ENCODE data around the gene TSEN15. TPM values are rescaled to one million over a fixed set of nuclear protein-coding genes. Genes with fewer than 3 reads are reported as not detected.

TSEN15 gene
- total and polyA plus RNA-seq, 4 donors: 9.1 to 21.9 (median 19.3) TPM

DNA sequence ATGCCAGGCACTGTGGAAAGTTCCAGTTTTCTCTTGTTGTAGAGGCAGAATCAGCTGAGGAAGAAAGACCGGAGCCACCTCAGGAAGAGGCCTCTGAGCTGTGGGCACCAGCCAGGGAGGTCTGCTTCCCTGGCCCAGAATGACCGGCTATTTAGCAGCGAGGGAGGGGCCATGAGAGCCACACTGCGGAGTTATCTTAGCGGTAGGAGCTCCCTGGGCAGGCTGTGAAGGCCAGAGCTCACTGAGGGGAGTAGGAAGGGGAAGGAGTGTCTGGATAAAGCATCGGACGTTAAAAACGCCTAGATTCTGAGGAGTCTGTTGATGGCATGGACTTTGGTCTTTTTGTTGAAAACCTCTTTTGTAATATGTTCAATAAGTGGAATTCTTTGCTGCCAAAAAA lies 36.5 kb downstream of the TSEN15 start:
- 76% methylated on average over 8 of the region's 8 CpGs for WGBS
- Histone ChIP-seq H3K27ac (ENCODE audit: low read depth in 1 of 2, low read length in 2 of 2) (no peak overlapping the region), H3K4me3 (ENCODE audit: low read depth in 1 of 3, low read length in 3 of 3) (no peak overlapping the region), H3K27me3 (ENCODE audit: control insufficient read depth in 4 of 4, insufficient read depth in 4 of 4, low read length in 3 of 4) (no peaks in the 10 kb centered on the region), H3K9me3 (ENCODE audit: control insufficient read depth in 4 of 4, low read length in 3 of 4) (no peaks in the 10 kb centered on the region), H3K4me1 (ENCODE audit: control insufficient read depth in 4 of 4, insufficient read depth in 4 of 4, low read length in 3 of 4) (no peaks in the 10 kb centered on the region), H3K36me3 (ENCODE audit: control insufficient read depth in 4 of 4, insufficient read depth in 3 of 4, low read depth in 1 of 4, low read length in 3 of 4) (no peaks in the 10 kb centered on the region), H3K9ac (ENCODE audit: low read depth in 1 of 2, low read length in 2 of 2) (no peak overlapping the region)
- TF ChIP-seq FOXA1 (IDR thresholded peaks at IDR 0.05) (no peak), FOXA2 (IDR thresholded peaks at IDR 0.05) (no peak), RXRA (IDR thresholded peaks at IDR 0.05) (no peak), JUND (IDR thresholded peaks at IDR 0.05) (no peak), HNF4A (conservative IDR thresholded peaks at IDR 0.05) (no peak), HNF4G (IDR thresholded peaks at IDR 0.05) (no peak), TAF1 (conservative IDR thresholded peaks at IDR 0.05) (no peak), YY1 (IDR thresholded peaks at IDR 0.05) (no peak)
- TF ChIP-seq, protein P1, sequence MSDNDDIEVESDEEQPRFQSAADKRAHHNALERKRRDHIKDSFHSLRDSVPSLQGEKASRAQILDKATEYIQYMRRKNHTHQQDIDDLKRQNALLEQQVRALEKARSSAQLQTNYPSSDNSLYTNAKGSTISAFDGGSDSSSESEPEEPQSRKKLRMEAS (IDR thresholded peaks at IDR 0.05): no peak
- TF ChIP-seq, protein P2, sequence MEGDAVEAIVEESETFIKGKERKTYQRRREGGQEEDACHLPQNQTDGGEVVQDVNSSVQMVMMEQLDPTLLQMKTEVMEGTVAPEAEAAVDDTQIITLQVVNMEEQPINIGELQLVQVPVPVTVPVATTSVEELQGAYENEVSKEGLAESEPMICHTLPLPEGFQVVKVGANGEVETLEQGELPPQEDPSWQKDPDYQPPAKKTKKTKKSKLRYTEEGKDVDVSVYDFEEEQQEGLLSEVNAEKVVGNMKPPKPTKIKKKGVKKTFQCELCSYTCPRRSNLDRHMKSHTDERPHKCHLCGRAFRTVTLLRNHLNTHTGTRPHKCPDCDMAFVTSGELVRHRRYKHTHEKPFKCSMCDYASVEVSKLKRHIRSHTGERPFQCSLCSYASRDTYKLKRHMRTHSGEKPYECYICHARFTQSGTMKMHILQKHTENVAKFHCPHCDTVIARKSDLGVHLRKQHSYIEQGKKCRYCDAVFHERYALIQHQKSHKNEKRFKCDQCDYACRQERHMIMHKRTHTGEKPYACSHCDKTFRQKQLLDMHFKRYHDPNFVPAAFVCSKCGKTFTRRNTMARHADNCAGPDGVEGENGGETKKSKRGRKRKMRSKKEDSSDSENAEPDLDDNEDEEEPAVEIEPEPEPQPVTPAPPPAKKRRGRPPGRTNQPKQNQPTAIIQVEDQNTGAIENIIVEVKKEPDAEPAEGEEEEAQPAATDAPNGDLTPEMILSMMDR (IDR thresholded peaks at IDR 0.05; ENCODE audit: low read depth, low read length, missing input control): no peak
- DNase-seq (ENCODE audit: low spot score): no peak

DNA sequence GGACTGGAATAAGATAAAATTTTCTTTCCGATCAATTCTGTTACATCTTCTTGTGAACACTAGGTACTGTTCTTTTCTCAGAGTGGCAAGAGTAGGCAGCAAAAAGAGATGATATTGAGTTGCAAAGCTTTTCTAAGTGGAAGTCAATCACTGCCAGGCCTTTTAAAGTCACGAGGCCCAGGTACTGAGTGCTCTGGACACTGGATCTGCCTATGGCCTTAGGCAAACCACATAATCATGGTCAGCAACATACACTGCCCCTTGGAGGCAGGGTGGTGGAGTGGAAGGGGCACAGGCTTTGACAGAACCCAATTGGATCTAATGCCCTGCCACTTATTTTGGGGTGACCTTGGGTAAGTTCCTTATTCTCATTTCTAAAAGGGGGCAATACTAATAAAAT lies 41.5 kb downstream of the TSEN15 start:
- H3K4me1 ChIP-seq (ENCODE audit: control insufficient read depth in 4 of 4, insufficient read depth in 4 of 4, low read length in 3 of 4): no peaks in the 10 kb centered on the region
- no peaks in the 10 kb centered on the region for H3K27me3 ChIP-seq (ENCODE audit: control insufficient read depth in 4 of 4, insufficient read depth in 4 of 4, low read length in 3 of 4)
- WGBS: over 99% methylated on average over 2 of the region's 2 CpGs
- H3K36me3 ChIP-seq (ENCODE audit: control insufficient read depth in 4 of 4, insufficient read depth in 3 of 4, low read depth in 1 of 4, low read length in 3 of 4): no peaks in the 10 kb centered on the region
- H3K9me3 ChIP-seq (ENCODE audit: control insufficient read depth in 4 of 4, low read length in 3 of 4): no peaks in the 10 kb centered on the region
- TF ChIP-seq HNF4G (IDR thresholded peaks at IDR 0.05) (no peak), EGR1 (IDR thresholded peaks at IDR 0.05; ENCODE audit: low read depth in 2 of 2) (no peak), FOXA2 (IDR thresholded peaks at IDR 0.05) (no peak), RAD21 (IDR thresholded peaks at IDR 0.05) (no peak), HNF4A (conservative IDR thresholded peaks at IDR 0.05) (no peak), GABPA (IDR thresholded peaks at IDR 0.05 in 1 of 2, conservative IDR thresholded peaks at IDR 0.05 in 1 of 2) (no peak), NR2F2 (IDR thresholded peaks at IDR 0.05) (no peak), JUND (IDR thresholded peaks at IDR 0.05) (no peak)
- TF ChIP-seq, protein P3, sequence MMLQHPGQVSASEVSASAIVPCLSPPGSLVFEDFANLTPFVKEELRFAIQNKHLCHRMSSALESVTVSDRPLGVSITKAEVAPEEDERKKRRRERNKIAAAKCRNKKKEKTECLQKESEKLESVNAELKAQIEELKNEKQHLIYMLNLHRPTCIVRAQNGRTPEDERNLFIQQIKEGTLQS (IDR thresholded peaks at IDR 0.05): no peak
- TF ChIP-seq, protein P4, sequence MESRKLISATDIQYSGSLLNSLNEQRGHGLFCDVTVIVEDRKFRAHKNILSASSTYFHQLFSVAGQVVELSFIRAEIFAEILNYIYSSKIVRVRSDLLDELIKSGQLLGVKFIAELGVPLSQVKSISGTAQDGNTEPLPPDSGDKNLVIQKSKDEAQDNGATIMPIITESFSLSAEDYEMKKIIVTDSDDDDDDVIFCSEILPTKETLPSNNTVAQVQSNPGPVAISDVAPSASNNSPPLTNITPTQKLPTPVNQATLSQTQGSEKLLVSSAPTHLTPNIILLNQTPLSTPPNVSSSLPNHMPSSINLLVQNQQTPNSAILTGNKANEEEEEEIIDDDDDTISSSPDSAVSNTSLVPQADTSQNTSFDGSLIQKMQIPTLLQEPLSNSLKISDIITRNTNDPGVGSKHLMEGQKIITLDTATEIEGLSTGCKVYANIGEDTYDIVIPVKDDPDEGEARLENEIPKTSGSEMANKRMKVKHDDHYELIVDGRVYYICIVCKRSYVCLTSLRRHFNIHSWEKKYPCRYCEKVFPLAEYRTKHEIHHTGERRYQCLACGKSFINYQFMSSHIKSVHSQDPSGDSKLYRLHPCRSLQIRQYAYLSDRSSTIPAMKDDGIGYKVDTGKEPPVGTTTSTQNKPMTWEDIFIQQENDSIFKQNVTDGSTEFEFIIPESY (IDR thresholded peaks at IDR 0.05): no peak
- TF ChIP-seq, protein P2 (IDR thresholded peaks at IDR 0.05; ENCODE audit: low read depth, low read length, missing input control): no peak
- TF ChIP-seq, protein P5, sequence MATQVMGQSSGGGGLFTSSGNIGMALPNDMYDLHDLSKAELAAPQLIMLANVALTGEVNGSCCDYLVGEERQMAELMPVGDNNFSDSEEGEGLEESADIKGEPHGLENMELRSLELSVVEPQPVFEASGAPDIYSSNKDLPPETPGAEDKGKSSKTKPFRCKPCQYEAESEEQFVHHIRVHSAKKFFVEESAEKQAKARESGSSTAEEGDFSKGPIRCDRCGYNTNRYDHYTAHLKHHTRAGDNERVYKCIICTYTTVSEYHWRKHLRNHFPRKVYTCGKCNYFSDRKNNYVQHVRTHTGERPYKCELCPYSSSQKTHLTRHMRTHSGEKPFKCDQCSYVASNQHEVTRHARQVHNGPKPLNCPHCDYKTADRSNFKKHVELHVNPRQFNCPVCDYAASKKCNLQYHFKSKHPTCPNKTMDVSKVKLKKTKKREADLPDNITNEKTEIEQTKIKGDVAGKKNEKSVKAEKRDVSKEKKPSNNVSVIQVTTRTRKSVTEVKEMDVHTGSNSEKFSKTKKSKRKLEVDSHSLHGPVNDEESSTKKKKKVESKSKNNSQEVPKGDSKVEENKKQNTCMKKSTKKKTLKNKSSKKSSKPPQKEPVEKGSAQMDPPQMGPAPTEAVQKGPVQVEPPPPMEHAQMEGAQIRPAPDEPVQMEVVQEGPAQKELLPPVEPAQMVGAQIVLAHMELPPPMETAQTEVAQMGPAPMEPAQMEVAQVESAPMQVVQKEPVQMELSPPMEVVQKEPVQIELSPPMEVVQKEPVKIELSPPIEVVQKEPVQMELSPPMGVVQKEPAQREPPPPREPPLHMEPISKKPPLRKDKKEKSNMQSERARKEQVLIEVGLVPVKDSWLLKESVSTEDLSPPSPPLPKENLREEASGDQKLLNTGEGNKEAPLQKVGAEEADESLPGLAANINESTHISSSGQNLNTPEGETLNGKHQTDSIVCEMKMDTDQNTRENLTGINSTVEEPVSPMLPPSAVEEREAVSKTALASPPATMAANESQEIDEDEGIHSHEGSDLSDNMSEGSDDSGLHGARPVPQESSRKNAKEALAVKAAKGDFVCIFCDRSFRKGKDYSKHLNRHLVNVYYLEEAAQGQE (IDR thresholded peaks at IDR 0.05): no peak
- no peak overlapping the region for H3K9ac ChIP-seq (ENCODE audit: low read depth in 1 of 2, low read length in 2 of 2)
- DNase-seq (ENCODE audit: low spot score): no peak
- no peak overlapping the region for H3K4me3 ChIP-seq (ENCODE audit: low read depth in 1 of 3, low read length in 3 of 3)
- no peak overlapping the region for H3K27ac ChIP-seq (ENCODE audit: low read depth in 1 of 2, low read length in 2 of 2)

All from liver (tissue), 9 donors.